HFFc6 (cell line): ENCODE measurements around the gene FDPS. TPM values are rescaled to one million over a fixed set of nuclear protein-coding genes. Genes with fewer than 3 reads are reported as not detected.

ENCODE experiments used
- DNase-seq: peaks from one replicate; pipeline ENCODE4 v3.0.0-alpha.2; 2018
- H3K27ac Mint-ChIP-seq: 2 replicates; pipeline ENCODE4 v1.8.0; 2020; ENCODE audit warnings: mild to moderate bottlenecking, mixed read lengths
- H3K27me3 Mint-ChIP-seq: 2 replicates; pipeline ENCODE4 v1.8.0; 2021; ENCODE audit warnings: mild to moderate bottlenecking, moderate library complexity, mixed read lengths; ENCODE audit not compliant: insufficient read depth
- H3K36me3 Mint-ChIP-seq: 2 replicates; pipeline ENCODE4 v1.8.0; 2021; ENCODE audit warnings: low read depth, mixed read lengths
- H3K4me1 Mint-ChIP-seq: 2 replicates; pipeline ENCODE4 v1.8.0; 2020; ENCODE audit warnings: low read depth, mixed read lengths
- H3K4me3 Mint-ChIP-seq: 2 replicates; pipeline ENCODE4 v1.8.0; 2020; ENCODE audit warnings: mild to moderate bottlenecking, moderate library complexity, mixed read lengths
- H3K9me3 Mint-ChIP-seq: 2 replicates; pipeline ENCODE4 v1.8.0; 2020; ENCODE audit warnings: mild to moderate bottlenecking, mixed read lengths
- total RNA-seq, 6 experiments: library from RNA; stranded (reverse); fragmentation: NEBNext Ultra II Directional; extraction: Animal tissue kit (Norgen Biotek cat#: 25700); gene quantifications; 2 replicates in 1 of 6; 3 replicates in 5 of 6; pipeline ENCODE4 v1.2.3, GENCODE V29; 2021
- TF ChIP-seq, protein P1 (sequence below): fragments of 200-600 bp; sonication (generic); IDR thresholded peaks from 2 replicates; pipeline ENCODE4 v1.5.0; 2021; ENCODE audit warnings: antibody characterized with exemption, mild to moderate bottlenecking

FDPS gene
- total RNA-seq, 6 experiments from 2014 or later, result 117 to 147 (median 127) TPM

DNA sequence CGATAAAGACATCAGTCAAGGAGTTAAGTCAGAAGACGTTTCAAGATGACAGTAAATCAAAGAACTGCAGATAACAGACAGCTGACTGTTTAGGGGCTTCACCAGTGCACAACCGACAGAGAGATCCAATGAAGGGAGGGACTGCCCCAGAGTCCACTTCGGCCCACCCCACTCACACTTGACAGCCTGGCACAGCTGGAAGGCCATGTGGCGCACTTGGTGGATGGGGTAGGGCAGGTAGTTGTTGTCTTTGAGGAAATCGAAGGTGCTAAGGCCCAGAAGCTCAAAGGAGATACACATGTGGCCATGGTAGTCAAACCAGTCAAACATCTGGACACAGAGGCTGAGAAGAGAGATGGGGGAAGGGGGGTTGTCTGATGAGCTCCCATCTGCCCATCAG lies 42.1 kb upstream of the FDPS start:
- TF ChIP-seq, protein P1, sequence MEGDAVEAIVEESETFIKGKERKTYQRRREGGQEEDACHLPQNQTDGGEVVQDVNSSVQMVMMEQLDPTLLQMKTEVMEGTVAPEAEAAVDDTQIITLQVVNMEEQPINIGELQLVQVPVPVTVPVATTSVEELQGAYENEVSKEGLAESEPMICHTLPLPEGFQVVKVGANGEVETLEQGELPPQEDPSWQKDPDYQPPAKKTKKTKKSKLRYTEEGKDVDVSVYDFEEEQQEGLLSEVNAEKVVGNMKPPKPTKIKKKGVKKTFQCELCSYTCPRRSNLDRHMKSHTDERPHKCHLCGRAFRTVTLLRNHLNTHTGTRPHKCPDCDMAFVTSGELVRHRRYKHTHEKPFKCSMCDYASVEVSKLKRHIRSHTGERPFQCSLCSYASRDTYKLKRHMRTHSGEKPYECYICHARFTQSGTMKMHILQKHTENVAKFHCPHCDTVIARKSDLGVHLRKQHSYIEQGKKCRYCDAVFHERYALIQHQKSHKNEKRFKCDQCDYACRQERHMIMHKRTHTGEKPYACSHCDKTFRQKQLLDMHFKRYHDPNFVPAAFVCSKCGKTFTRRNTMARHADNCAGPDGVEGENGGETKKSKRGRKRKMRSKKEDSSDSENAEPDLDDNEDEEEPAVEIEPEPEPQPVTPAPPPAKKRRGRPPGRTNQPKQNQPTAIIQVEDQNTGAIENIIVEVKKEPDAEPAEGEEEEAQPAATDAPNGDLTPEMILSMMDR, result no peak
- DNase-seq, result no peak
- peaks cover 15% of the 10 kb centered on the region for H3K4me1 Mint-ChIP-seq
- no peak overlapping the region for H3K4me3 Mint-ChIP-seq
- no peaks in the 10 kb centered on the region for H3K9me3 Mint-ChIP-seq
- H3K27ac Mint-ChIP-seq, result no peak overlapping the region
- peaks cover 52% of the 10 kb centered on the region for H3K36me3 Mint-ChIP-seq
- peaks cover 4% of the 10 kb centered on the region for H3K27me3 Mint-ChIP-seq

DNA sequence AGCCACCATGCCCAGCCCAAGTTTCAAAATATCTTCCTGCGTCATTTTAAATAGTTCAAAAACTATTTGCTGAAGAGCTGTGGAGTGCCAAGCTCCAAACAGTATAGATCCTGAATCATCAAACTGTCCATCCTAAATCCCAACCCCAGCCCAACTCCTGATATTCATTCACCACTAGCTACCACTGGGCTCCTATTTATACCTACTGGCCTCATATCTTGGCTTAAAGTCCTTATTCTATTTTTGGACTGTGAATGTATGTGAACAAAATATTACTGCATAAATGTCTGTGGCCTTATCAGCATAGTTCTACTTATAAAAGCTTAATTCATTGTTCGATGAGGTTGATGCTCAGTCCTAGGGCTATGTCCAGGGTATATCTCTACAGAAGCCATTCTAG lies 41.3 kb upstream of the FDPS start:
- H3K36me3 Mint-ChIP-seq, result peaks cover 54% of the 10 kb centered on the region

DNA sequence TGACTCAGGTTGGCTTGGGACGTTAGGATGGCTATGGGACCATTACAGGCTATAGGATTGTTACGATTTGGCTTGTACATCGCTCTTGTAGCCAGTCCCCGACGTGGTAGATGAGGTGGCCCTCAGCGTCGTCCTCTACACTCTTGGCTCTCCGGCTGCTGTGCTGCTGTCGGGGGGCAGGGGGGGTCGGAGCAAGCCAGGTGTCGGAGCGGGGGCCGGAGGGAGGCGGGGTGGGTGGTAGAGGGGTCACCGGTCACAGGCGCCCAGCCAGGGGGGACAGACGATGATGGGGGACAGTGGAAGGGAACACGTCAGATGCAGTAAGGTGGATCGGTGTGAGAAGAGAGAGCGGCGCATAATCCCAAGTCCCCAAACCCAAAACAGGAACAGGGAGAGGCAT lies 40.0 kb upstream of the FDPS start:
- DNase-seq, result no peak
- H3K9me3 Mint-ChIP-seq, result no peaks in the 10 kb centered on the region
- H3K36me3 Mint-ChIP-seq, result peaks cover 58% of the 10 kb centered on the region
- TF ChIP-seq, protein P1, result no peak
- H3K4me3 Mint-ChIP-seq, result no peak overlapping the region
- no peaks in the 10 kb centered on the region; the same call in 1 of the 2 replicates for H3K27me3 Mint-ChIP-seq
- H3K4me1 Mint-ChIP-seq, result peaks cover 17% of the 10 kb centered on the region
- H3K27ac Mint-ChIP-seq, result no peak overlapping the region

More for the DNA sequence above, 41.3 kb upstream of the FDPS start:
- no peak for DNase-seq
- Mint-ChIP-seq H3K4me1 (peaks cover 18% of the 10 kb centered on the region), H3K27ac (no peak overlapping the region), H3K4me3 (no peak overlapping the region), H3K9me3 (no peaks in the 10 kb centered on the region), H3K27me3 (no peaks in the 10 kb centered on the region)
- TF ChIP-seq, protein P1, result no peak

DNA sequence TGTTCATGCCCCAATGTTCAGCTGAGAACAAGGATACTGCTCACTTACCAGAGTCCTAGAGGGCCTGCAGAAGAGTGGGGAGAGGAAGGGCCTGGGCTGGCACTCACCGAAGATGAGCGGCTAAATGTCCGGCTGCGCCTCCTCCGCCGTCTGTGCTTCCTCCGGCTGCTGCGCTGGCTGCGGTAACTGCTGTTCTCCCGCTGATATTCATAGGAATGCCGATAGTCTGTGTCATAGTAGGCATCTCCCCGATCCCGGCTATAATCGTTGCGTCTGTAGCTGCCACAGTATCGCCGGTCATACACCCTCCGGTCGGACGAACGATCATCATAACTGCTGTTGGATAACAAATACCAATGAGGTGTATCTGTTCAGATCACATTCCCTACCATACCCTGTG lies 39.3 kb upstream of the FDPS start:
- H3K36me3 Mint-ChIP-seq, result peaks cover 52% of the 10 kb centered on the region
- peaks cover 21% of the 10 kb centered on the region for H3K4me1 Mint-ChIP-seq
- peak overlapping the region; percentile 43; the same call in 1 of the 2 replicates for H3K27ac Mint-ChIP-seq
- no peak overlapping the region for H3K4me3 Mint-ChIP-seq
- no peak for DNase-seq
- TF ChIP-seq, protein P1, result no peak
- no peaks in the 10 kb centered on the region for H3K9me3 Mint-ChIP-seq
- no peaks in the 10 kb centered on the region; the same call in 1 of the 2 replicates for H3K27me3 Mint-ChIP-seq

DNA sequence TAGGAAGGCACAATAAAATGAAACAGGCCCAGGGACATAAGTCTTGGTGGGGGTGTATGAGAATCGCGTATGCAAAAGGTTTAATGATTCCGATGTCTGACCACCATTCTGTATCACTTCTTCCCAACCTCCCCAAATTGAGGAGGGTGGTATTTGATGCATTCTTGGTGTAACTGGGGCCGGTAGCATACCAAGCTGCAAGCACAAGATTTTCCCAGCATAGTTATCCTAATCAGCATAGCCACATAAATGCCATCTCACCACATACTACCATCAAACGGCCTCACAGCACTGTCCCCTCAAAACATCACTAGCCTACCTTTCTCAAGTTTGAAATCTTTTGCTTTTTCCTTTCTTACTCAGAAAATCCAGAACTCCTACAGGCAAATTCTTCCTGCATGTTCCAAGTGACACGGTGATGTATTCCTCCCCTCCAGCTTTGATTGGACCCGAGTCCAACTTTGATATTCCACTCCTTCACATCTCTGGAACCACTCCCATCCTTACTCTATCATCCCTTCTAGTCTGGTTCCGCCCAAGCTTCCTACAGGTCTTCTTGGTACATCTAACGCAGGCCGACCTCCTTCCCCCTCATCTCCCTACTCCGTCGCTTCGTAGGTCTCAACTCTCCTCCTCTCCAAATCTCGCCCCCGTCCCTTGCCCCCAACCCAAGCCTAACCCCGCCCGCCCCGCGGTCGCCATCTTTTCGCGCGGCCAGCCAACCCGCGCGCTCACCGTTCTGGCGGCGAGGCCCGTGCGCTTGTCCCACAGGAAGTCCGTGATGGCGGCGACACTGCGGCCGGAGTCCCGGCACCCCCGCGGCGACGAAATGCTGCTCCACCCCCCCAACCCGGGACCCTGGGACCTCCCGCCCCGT lies 36.0 kb upstream of the FDPS start:
- H3K4me1 Mint-ChIP-seq, result peaks cover 30% of the 10 kb centered on the region
- peak overlapping the region; percentile 90 for H3K27ac Mint-ChIP-seq
- H3K27me3 Mint-ChIP-seq, result no peaks in the 10 kb centered on the region; the same call in 1 of the 2 replicates
- H3K4me3 Mint-ChIP-seq, result peak overlapping the region; percentile 97
- no peaks in the 10 kb centered on the region for H3K9me3 Mint-ChIP-seq
- peaks cover 32% of the 10 kb centered on the region for H3K36me3 Mint-ChIP-seq
- DNase-seq, result peak; percentile 59
- TF ChIP-seq, protein P1, result no peak
